ENCODE measurements around the gene CERT1. TPM values are rescaled to one million over a fixed set of nuclear protein-coding genes. Genes with fewer than 3 reads are reported as not detected.
"Not testable (repeated sequence)": the region's sequence is repeated elsewhere in the genome, so short reads cannot be mapped to it uniquely, and the experiment has no call there.

The CERT1 gene
- polyA plus RNA-seq (ENCODE audit: insufficient read length in 3 of 3), result 10 to 100 TPM; 59.5 to 68.4 (median 60.6) TPM
- long read RNA-seq, donor 1, partial matches to known transcripts, result 0 of 4 reads
- long read RNA-seq, donor 1, other reads (novel, unspliced or antisense), result 0 of 4 reads
- long read RNA-seq, donor 2, partial matches to known transcripts, result 23 of 26 reads
- long read RNA-seq, donor 2, other reads (novel, unspliced or antisense), result 0 of 26 reads
- long read RNA-seq, donor 3, partial matches to known transcripts, result 0 of 6 reads
- long read RNA-seq, donor 3, other reads (novel, unspliced or antisense), result 0 of 6 reads
- long read RNA-seq, donor 4, partial matches to known transcripts, result 0 of 8 reads
- long read RNA-seq, donor 4, other reads (novel, unspliced or antisense), result 0 of 8 reads
- long read RNA-seq, donor 5, result 0 reads
- long read RNA-seq, donor 6, partial matches to known transcripts, result 7 of 13 reads
- long read RNA-seq, donor 6, other reads (novel, unspliced or antisense), result 0 of 13 reads
- long read RNA-seq, donor 7, partial matches to known transcripts, result 17 of 20 reads
- long read RNA-seq, donor 7, other reads (novel, unspliced or antisense), result 0 of 20 reads
- long read RNA-seq, donor 8, result 0 reads
- long read RNA-seq, donor 9, partial matches to known transcripts, result 10 of 13 reads
- long read RNA-seq, donor 9, other reads (novel, unspliced or antisense), result 0 of 13 reads
- long read RNA-seq, donor 10, partial matches to known transcripts, result 13 of 16 reads
- long read RNA-seq, donor 10, other reads (novel, unspliced or antisense), result 0 of 16 reads
- long read RNA-seq, donor 11, transcript COL4A3BP-222 (17 exons, 3,154 nt), result major isoform, 7 of 10 reads
- long read RNA-seq, donor 11, partial matches to known transcripts, result 0 of 10 reads
- long read RNA-seq, donor 11, other reads (novel, unspliced or antisense), result 0 of 10 reads
- long read RNA-seq, donor 12, partial matches to known transcripts, result 0 of 3 reads
- long read RNA-seq, donor 12, other reads (novel, unspliced or antisense), result 0 of 3 reads
- long read RNA-seq, donor 13, result 0 reads
- long read RNA-seq, donor 14, partial matches to known transcripts, result 9 of 14 reads
- long read RNA-seq, donor 14, other reads (novel, unspliced or antisense), result 0 of 14 reads
- long read RNA-seq, donor 15, transcript COL4A3BP-222 (17 exons, 3,154 nt), result major isoform, 5 of 7 reads
- long read RNA-seq, donor 15, partial matches to known transcripts, result 0 of 7 reads
- long read RNA-seq, donor 15, other reads (novel, unspliced or antisense), result 0 of 7 reads
- long read RNA-seq, donor 16, transcript COL4A3BP-222 (17 exons, 3,154 nt), result major isoform, 15 of 36 reads
- long read RNA-seq, donor 16, partial matches to known transcripts, result 16 of 36 reads
- long read RNA-seq, donor 16, other reads (novel, unspliced or antisense), result 0 of 36 reads

- DNase-seq (ENCODE audit: extremely low read depth in 1 of 11, low read depth in 9 of 11, low spot score in 4 of 11), result peak; percentile 93 to 99 (median 98)
Observed at GRCh38 chr5:75511435-75512382, at the start of gene CERT1, which contains the start of gene POLK. CERT1 (minus strand) TSS chr5:75511629; CDS start chr5:75511207, 422 bp downstream. POLK (plus strand) TSS chr5:75511891.

DNA sequence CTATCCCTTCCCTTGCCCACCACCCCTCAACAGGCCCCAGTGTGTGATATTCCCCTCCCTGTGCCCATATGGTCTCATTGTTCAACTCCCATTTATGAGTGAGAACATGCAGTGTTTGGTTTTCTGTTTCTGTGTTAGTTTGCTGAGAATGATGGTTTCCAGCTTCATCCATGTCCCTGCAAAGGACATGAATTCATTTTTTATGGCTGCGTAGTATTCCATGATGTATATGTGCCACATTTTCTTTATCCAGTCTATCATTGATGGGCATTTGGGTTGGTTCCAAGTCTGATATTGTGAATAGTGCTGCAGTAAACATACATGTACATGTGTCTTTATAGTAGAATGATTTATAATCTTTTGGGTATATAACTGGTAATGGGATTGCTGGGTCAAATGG lies 49.2 kb upstream of the CERT1 start:
- DNase-seq (ENCODE audit: extremely low read depth in 1 of 11, low read depth in 9 of 11, low spot score in 4 of 11), result not testable (repeated sequence)

- DNase-seq (ENCODE audit: extremely low read depth in 1 of 11, low read depth in 9 of 11, low spot score in 4 of 11), result no peak
Observed at GRCh38 chr5:75558981-75559632, 47.7 kb upstream of the CERT1 start.

GRCh38 chr5:75558221-75558620 lies 46.8 kb upstream of the CERT1 start:
- DNase-seq (ENCODE audit: extremely low read depth in 1 of 11, low read depth in 9 of 11, low spot score in 4 of 11), result no peak

DNA sequence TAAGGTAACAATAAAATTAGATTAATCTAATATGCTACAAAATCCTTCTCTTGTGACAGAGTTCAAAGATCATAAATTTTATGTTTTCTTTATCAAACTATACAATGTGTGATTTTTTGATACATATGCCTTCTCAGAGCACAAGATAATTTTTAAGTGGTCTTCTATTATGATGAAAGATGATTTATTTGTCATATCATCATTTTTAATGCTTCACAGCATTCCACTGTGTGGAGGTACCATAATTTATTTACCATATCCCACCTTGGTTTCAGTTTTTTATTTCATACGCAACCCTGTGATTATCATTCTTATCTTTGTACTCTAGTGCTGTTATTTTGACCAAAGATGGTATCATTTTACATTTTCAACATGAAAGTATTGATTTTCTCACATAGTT lies 41.9 kb upstream of the CERT1 start:
- DNase-seq (ENCODE audit: extremely low read depth in 1 of 11, low read depth in 9 of 11, low spot score in 4 of 11), result no peak

DNA sequence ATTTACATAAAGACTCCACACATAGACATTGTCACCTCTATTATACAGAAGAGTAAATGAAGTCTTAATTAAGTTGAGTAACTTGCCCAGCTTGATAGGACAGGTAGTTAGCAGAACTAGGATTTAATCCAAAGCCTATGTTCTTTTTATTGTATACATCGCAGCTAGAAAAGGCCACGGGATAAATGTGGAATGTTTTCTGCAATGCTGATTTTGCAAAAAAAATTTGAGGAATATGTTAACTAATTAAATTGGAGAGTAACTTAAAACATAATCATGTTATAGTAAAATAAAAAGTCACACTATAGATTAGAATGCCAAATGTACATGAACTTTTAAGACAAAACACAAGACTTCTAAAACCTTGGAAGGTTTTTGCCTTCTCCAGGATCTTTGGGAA lies 41.3 kb upstream of the CERT1 start:
- no peak for DNase-seq (ENCODE audit: extremely low read depth in 1 of 11, low read depth in 9 of 11, low spot score in 4 of 11)

GRCh38 chr5:75551471-75551870 lies 40.0 kb upstream of the CERT1 start:
- no peak for DNase-seq (ENCODE audit: extremely low read depth in 1 of 11, low read depth in 9 of 11, low spot score in 4 of 11)

GRCh38 chr5:75550597-75550996 lies 39.2 kb upstream of the CERT1 start:
- DNase-seq (ENCODE audit: extremely low read depth in 1 of 11, low read depth in 9 of 11, low spot score in 4 of 11), result no peak

- DNase-seq (ENCODE audit: extremely low read depth in 1 of 11, low read depth in 9 of 11, low spot score in 4 of 11), result no peak
Observed at GRCh38 chr5:75547812-75548211, 36.4 kb upstream of the CERT1 start.

- DNase-seq (ENCODE audit: extremely low read depth in 1 of 11, low read depth in 9 of 11, low spot score in 4 of 11), result no peak
Observed at GRCh38 chr5:75546830-75547229, 35.4 kb upstream of the CERT1 start.

GRCh38 chr5:75545131-75545530 lies 33.7 kb upstream of the CERT1 start:
- no peak for DNase-seq (ENCODE audit: extremely low read depth in 1 of 11, low read depth in 9 of 11, low spot score in 4 of 11)

- no peak for DNase-seq (ENCODE audit: extremely low read depth in 1 of 11, low read depth in 9 of 11, low spot score in 4 of 11)
Observed at GRCh38 chr5:75538211-75538610, 26.8 kb upstream of the CERT1 start.

GRCh38 chr5:75536694-75537360 lies 25.4 kb upstream of the CERT1 start:
- DNase-seq (ENCODE audit: extremely low read depth in 1 of 11, low read depth in 9 of 11, low spot score in 4 of 11), result no peak

DNA sequence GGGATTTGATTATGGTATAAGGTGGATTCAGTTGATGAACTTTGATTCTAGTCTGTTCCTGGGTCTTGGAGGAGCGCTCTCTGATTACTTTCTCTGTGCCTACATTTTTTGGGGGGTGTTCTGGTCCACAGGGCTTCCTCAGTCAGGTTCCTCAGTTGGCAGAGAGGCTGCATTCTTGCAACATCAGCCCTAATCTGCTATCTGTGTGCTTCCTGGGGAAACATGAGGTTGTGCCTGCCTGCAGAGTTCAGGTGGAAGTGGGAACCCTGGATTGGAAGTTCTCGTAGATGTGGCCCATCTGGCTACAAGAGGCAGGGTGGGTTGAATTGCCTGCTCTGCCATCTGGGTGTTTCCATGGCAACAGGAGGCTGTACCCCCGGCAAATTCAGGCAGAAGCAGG lies 24.7 kb upstream of the CERT1 start:
- DNase-seq (ENCODE audit: extremely low read depth in 1 of 11, low read depth in 9 of 11, low spot score in 4 of 11), result no peak

GRCh38 chr5:75534734-75535133 lies 23.3 kb upstream of the CERT1 start:
- no peak for DNase-seq (ENCODE audit: extremely low read depth in 1 of 11, low read depth in 9 of 11, low spot score in 4 of 11)

- DNase-seq (ENCODE audit: extremely low read depth in 1 of 11, low read depth in 9 of 11, low spot score in 4 of 11), result not testable (repeated sequence)
Observed at GRCh38 chr5:75533716-75534115, 22.3 kb upstream of the CERT1 start.

DNA sequence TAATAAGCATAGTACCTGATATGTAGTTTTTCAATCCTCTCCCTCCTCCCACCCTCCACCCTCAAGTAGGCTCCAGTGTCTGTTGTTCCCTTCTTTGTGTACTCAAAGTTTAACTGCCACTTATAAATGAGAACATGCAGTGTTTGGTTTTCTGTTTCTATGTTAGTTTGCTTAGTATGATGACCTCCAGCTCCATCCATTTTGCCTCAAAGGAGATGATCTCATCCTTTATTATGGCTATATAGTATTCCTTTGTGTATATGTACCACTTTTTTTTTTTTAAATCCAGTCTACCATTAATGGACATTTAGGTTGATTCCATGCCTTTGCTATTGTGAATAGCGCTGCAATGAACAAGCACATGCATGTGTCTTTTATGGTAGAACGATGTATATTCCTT lies 20.8 kb upstream of the CERT1 start:
- DNase-seq (ENCODE audit: extremely low read depth in 1 of 11, low read depth in 9 of 11, low spot score in 4 of 11), result no peak
